OCI-LY1 (cell line): ENCODE data around the gene SHOX.

Experiments
- H2AFZ ChIP-seq: fragments of 200-600 bp; sonication (generic), shearing (Covaris generic); 2 replicates; pipeline ENCODE4 v1.6.0; 2014; ENCODE audit warnings: antibody characterized with exemption, mild to moderate bottlenecking, low read length
- H3F3A ChIP-seq: fragments of 200-600 bp; sonication (generic), shearing (Covaris generic); 2 replicates; pipeline ENCODE4 v1.6.0; 2014; ENCODE audit warnings: mild to moderate bottlenecking, antibody characterized with exemption, low read length, moderate library complexity; ENCODE audit not compliant: insufficient read depth
- H3K27ac ChIP-seq: fragments of 200-600 bp; sonication (generic); 2 replicates; pipeline ENCODE4 v1.5.1; 2014; ENCODE audit warnings: low read length, mixed run types, mild to moderate bottlenecking, low read depth; ENCODE audit not compliant: poor library complexity, severe bottlenecking
- H3K27me3 ChIP-seq: fragments of 200-600 bp; sonication (generic); 2 replicates; pipeline ENCODE4 v1.6.0; 2014; ENCODE audit warnings: antibody characterized with exemption, mild to moderate bottlenecking, low read length, moderate library complexity; ENCODE audit not compliant: insufficient read depth
- H3K36me3 ChIP-seq: fragments of 200-600 bp; sonication (generic); 2 replicates; pipeline ENCODE4 v1.6.1; 2014; ENCODE audit warnings: mild to moderate bottlenecking, antibody characterized with exemption, low read length, moderate library complexity, mixed read lengths; ENCODE audit not compliant: insufficient read depth
- H3K4me1 ChIP-seq: fragments of 200-600 bp; sonication (generic); 2 replicates; pipeline ENCODE4 v1.5.1; 2014; ENCODE audit warnings: mild to moderate bottlenecking, low read length, moderate library complexity; ENCODE audit not compliant: insufficient read depth, severe bottlenecking
- H3K4me2 ChIP-seq: fragments of 200-600 bp; sonication (generic), shearing (Covaris generic); 2 replicates; pipeline ENCODE4 v1.6.1; 2014; ENCODE audit warnings: low read length
- H3K4me3 ChIP-seq: fragments of 200-600 bp; sonication (generic); 2 replicates; pipeline ENCODE4 v1.5.1; 2014; ENCODE audit warnings: low read length, low read depth, mild to moderate bottlenecking, mixed read lengths; ENCODE audit not compliant: poor library complexity, severe bottlenecking
- H3K79me2 ChIP-seq: fragments of 200-600 bp; shearing (Covaris generic); 2 replicates; pipeline ENCODE4 v1.6.1; 2016; ENCODE audit warnings: mixed run types, low read length, mixed read lengths; ENCODE audit not compliant: insufficient read depth
- H3K9ac ChIP-seq: fragments of 200-600 bp; sonication (generic), shearing (Covaris generic); 2 replicates; pipeline ENCODE4 v1.6.1; 2014; ENCODE audit warnings: mild to moderate bottlenecking, low read length, mixed read lengths
- H3K9me2 ChIP-seq: fragments of 200-600 bp; sonication (generic), shearing (Covaris generic); 2 replicates; pipeline ENCODE4 v1.6.1; 2014; ENCODE audit warnings: low read depth, mild to moderate bottlenecking, low read length, mixed read lengths
- H3K9me3 ChIP-seq: fragments of 200-600 bp; shearing (Covaris generic); 2 replicates; pipeline ENCODE4 v1.6.1; 2014; ENCODE audit warnings: low read length, mixed read lengths
- H4K20me1 ChIP-seq: fragments of 200-600 bp; sonication (generic), shearing (Covaris generic); 2 replicates; pipeline ENCODE4 v1.6.0; 2016; ENCODE audit warnings: mild to moderate bottlenecking, low read length; ENCODE audit not compliant: insufficient read depth
- CTCF ChIP-seq: fragments of 200-600 bp; sonication (generic), shearing (Covaris generic); IDR thresholded peaks from 2 replicates; pipeline ENCODE4 v1.5.1; 2017; ENCODE audit warnings: mild to moderate bottlenecking, antibody characterized with exemption, low read length, moderate library complexity, mixed read lengths
- EZH2 ChIP-seq: fragments of 200-600 bp; sonication (generic), shearing (Covaris generic); IDR thresholded peaks from 2 replicates; pipeline ENCODE4 v1.8.0; 2017; ENCODE audit warnings: borderline replicate concordance, mixed run types, mild to moderate bottlenecking, antibody characterized with exemption, low read length, moderate library complexity, mixed read lengths

Gene SHOX

GRCh38 chrX:643241-643595 is 12.6 kb downstream of the SHOX start:
- Histone ChIP-seq H3F3A (no peaks in the 10 kb centered on the region), H3K27me3 (no peaks in the 10 kb centered on the region), H3K4me2 (no peak overlapping the region), H3K36me3 (no peaks in the 10 kb centered on the region), H4K20me1 (no peaks in the 10 kb centered on the region), H3K27ac (no peak overlapping the region), H3K79me2 (no peaks in the 10 kb centered on the region), H3K4me1 (no peaks in the 10 kb centered on the region), H3K9ac (no peak overlapping the region), H3K4me3 (no peak overlapping the region), H3K9me3 (no peaks in the 10 kb centered on the region), H3K9me2 (no peaks in the 10 kb centered on the region), H2AFZ (no peak overlapping the region)
- TF ChIP-seq CTCF (no peak), EZH2 (no peak)

GRCh38 chrX:643911-644303 is 13.3 kb downstream of the SHOX start:
- Histone ChIP-seq H3F3A (no peaks in the 10 kb centered on the region), H3K27ac (no peak overlapping the region), H3K4me3 (no peak overlapping the region), H3K9me3 (no peaks in the 10 kb centered on the region), H3K36me3 (no peaks in the 10 kb centered on the region), H3K27me3 (no peaks in the 10 kb centered on the region), H3K9me2 (no peaks in the 10 kb centered on the region), H3K79me2 (no peaks in the 10 kb centered on the region), H3K4me1 (no peaks in the 10 kb centered on the region), H4K20me1 (no peaks in the 10 kb centered on the region), H2AFZ (no peak overlapping the region), H3K4me2 (no peak overlapping the region), H3K9ac (no peak overlapping the region)
- TF ChIP-seq CTCF (no peak), EZH2 (no peak)

- Histone ChIP-seq H4K20me1 (no peaks in the 10 kb centered on the region), H3K4me2 (no peak overlapping the region), H3F3A (no peaks in the 10 kb centered on the region), H3K27me3 (no peaks in the 10 kb centered on the region), H3K79me2 (no peaks in the 10 kb centered on the region), H3K9me3 (no peaks in the 10 kb centered on the region), H3K4me1 (no peaks in the 10 kb centered on the region), H2AFZ (no peak overlapping the region), H3K9me2 (no peaks in the 10 kb centered on the region), H3K36me3 (no peaks in the 10 kb centered on the region), H3K9ac (no peak overlapping the region), H3K4me3 (no peak overlapping the region), H3K27ac (no peak overlapping the region)
- TF ChIP-seq CTCF, result no peak
- no peak for TF ChIP-seq EZH2
Measured at GRCh38 chrX:644304-645281, 14.0 kb downstream of the SHOX start.
